SK-N-SH (cell line): Measurements from ENCODE around the gene TCF12. TPM values are rescaled to one million over a fixed set of nuclear protein-coding genes. Genes with fewer than 3 reads are reported as not detected.

Experiments used
- CTCF ChIA-PET: fragments of 300-600, 350-600 bp; formaldehyde crosslinking; extraction: SDS; loops from one replicate; lab custom pipeline; 2021; lab: Yijun Ruan, JAX
- POLR2A ChIA-PET: fragments of 350-600 bp; sonication (Branson Sonifier 250); formaldehyde crosslinking; extraction: SDS; loops from one replicate; lab custom pipeline; 2020; ENCODE audit warnings: antibody characterized with exemption, inconsistent platforms; lab: Yijun Ruan, JAX
- DNase-seq: peaks from one replicate; pipeline ENCODE4 v3.0.0; 2012
- H2AFZ ChIP-seq: fragments of 200-600 bp; sonication (generic); 2 replicates; pipeline ENCODE4 v1.8.1; 2016; ENCODE audit warnings: antibody characterized with exemption, mild to moderate bottlenecking, low read depth
- H3F3A ChIP-seq: fragments of 200-600 bp; sonication (generic); replicated peaks from 2 replicates; pipeline ENCODE3; 2016; ENCODE audit warnings: antibody characterized with exemption, mild to moderate bottlenecking; ENCODE audit not compliant: insufficient read depth
- H3K27ac ChIP-seq, 2 experiments: fragments of 200-500 bp in 1 of 2; fragments of 200-600 bp in 1 of 2; sonication (Bioruptor generic) in 1 of 2; sonication (generic), shearing (Covaris generic) in 1 of 2; 2 replicates each; pipeline versions ENCODE4 v1.5.1 to v1.6.1; 2014 to 2016; ENCODE audit warnings: low read depth in 2 of 2, inconsistent platforms in 1 of 2, low read length in 1 of 2, mild to moderate bottlenecking in 1 of 2, mixed read lengths in 1 of 2
- H3K27me3 ChIP-seq: fragments of 200-600 bp; sonication (generic), shearing (Covaris generic); 2 replicates; pipeline ENCODE4 v1.6.1; 2016; ENCODE audit warnings: mixed run types; ENCODE audit not compliant: insufficient read depth
- H3K36me3 ChIP-seq, 2 experiments: fragments of 200-500 bp in 1 of 2; fragments of 200-600 bp in 1 of 2; sonication (Bioruptor generic) in 1 of 2; sonication (generic) in 1 of 2; replicated peaks in 1 of 2; 2 replicates each; pipeline versions ENCODE3 to v1.5.1; 2014 to 2016; ENCODE audit warnings: low read length in 1 of 2, mild to moderate bottlenecking in 1 of 2; ENCODE audit not compliant: insufficient read depth in 2 of 2, control insufficient read depth in 1 of 2
- H3K4me1 ChIP-seq, 2 experiments: fragments of 200-500 bp in 1 of 2; fragments of 200-600 bp in 1 of 2; sonication (Bioruptor generic) in 1 of 2; sonication (generic), shearing (Covaris generic) in 1 of 2; 2 replicates each; pipeline versions ENCODE4 v1.5.1 to v1.6.1; 2014 to 2016; ENCODE audit warnings: low read depth in 1 of 2, low read length in 1 of 2, mixed run types in 1 of 2; ENCODE audit not compliant: insufficient read depth in 2 of 2, control insufficient read depth in 1 of 2
- H3K4me2 ChIP-seq: fragments of 200-600 bp; sonication (generic), shearing (Covaris generic); 2 replicates; pipeline ENCODE4 v1.6.1; 2017; ENCODE audit warnings: mixed run types
- H3K4me3 ChIP-seq, 2 experiments: fragments of 200-500 bp in 1 of 2; fragments of 200-600 bp in 1 of 2; sonication (Bioruptor generic) in 1 of 2; sonication (generic), shearing (Covaris generic) in 1 of 2; 2 replicates each; pipeline versions ENCODE4 v1.5.1 to v1.8.1; 2014 to 2016; ENCODE audit warnings: low read depth in 2 of 2, inconsistent platforms in 1 of 2, low read length in 1 of 2, mild to moderate bottlenecking in 1 of 2, mixed read lengths in 1 of 2, moderate library complexity in 1 of 2
- H3K79me2 ChIP-seq: fragments of 200-600 bp; sonication (generic); 2 replicates; pipeline ENCODE4 v1.8.1; 2017; ENCODE audit warnings: mild to moderate bottlenecking; ENCODE audit not compliant: insufficient read depth
- H3K9ac ChIP-seq: fragments of 200-600 bp; sonication (generic); 2 replicates; pipeline ENCODE4 v1.6.1; 2017; ENCODE audit warnings: mixed run types
- H3K9me2 ChIP-seq: fragments of 200-600 bp; sonication (generic); 2 replicates; pipeline ENCODE4 v1.6.1; 2017; ENCODE audit warnings: mixed run types
- H3K9me3 ChIP-seq: fragments of 200-600 bp; sonication (generic); 2 replicates; pipeline ENCODE4 v1.6.1; 2017; ENCODE audit warnings: mixed run types, mild to moderate bottlenecking, moderate library complexity
- H4K20me1 ChIP-seq: fragments of 200-600 bp; sonication (generic); 2 replicates; pipeline ENCODE4 v1.6.1; 2017; ENCODE audit warnings: mild to moderate bottlenecking, mixed run types; ENCODE audit not compliant: insufficient read depth
- CHD2 ChIP-seq: fragments of 150-350 bp; IDR thresholded peaks from 2 replicates; pipeline ENCODE4 v1.6.1; 2018; ENCODE audit warnings: low read length; ENCODE audit not compliant: partially characterized antibody
- ELF1 ChIP-seq: IDR thresholded peaks from 2 replicates; pipeline ENCODE4 v1.4.0; 2012
- FOXJ3 ChIP-seq: sonication (generic); formaldehyde crosslinking; IDR thresholded peaks from 2 replicates; pipeline ENCODE4 v1.5.1; 2020; ENCODE audit warnings: mild to moderate bottlenecking, missing genetic modification reagents
- MEF2A ChIP-seq: IDR thresholded peaks from 2 replicates; pipeline ENCODE4 v1.4.0; 2012; ENCODE audit warnings: low read depth, borderline replicate concordance
- MXI1 ChIP-seq: IDR thresholded peaks from 2 replicates; pipeline ENCODE4 v1.6.1; 2012; ENCODE audit warnings: mild to moderate bottlenecking, low read depth, low read length, improper control_type of control experiment
- NFIC ChIP-seq: IDR thresholded peaks from 2 replicates; pipeline ENCODE4 v1.4.0; 2012; ENCODE audit warnings: borderline replicate concordance
- RAD21 ChIP-seq: IDR thresholded peaks from 2 replicates; pipeline ENCODE4 v1.6.1; 2012; ENCODE audit warnings: mild to moderate bottlenecking, low read length
- SIN3A ChIP-seq: IDR thresholded peaks from 2 replicates; pipeline ENCODE4 v1.6.1; 2012; ENCODE audit warnings: low read depth, mild to moderate bottlenecking, low read length, moderate library complexity, borderline replicate concordance
- TAF1 ChIP-seq: IDR thresholded peaks from 2 replicates; pipeline ENCODE4 v1.6.1; 2012; ENCODE audit warnings: low read depth, mild to moderate bottlenecking, low read length, moderate library complexity, borderline replicate concordance
- YY1 ChIP-seq: IDR thresholded peaks from 2 replicates; pipeline ENCODE4 v1.4.0; 2012; ENCODE audit warnings: low read depth, mild to moderate bottlenecking
- WGBS: methylation state at CpG from one replicate; pipeline ENCODE4 v1.1.6; 2017; ENCODE audit warnings: low lambda C conversion rate; 5-methylcytosine and 5-hydroxymethylcytosine counted together
- polyA plus RNA-seq, 3 experiments: library from polyadenylated mRNA; depleted of rRNA; stranded (reverse); fragments of >200 nt; gene quantifications; 2 replicates each; pipeline ENCODE4 v1.2.3, GENCODE V29; 2012
- TF ChIP-seq, protein P1 (sequence below): fragments of 150-350 bp; IDR thresholded peaks from 2 replicates; pipeline ENCODE4 v1.6.1; 2016; ENCODE audit warnings: mild to moderate bottlenecking, low read depth, low read length
- TF ChIP-seq, protein P2 (sequence below): fragments of 200-600 bp; sonication (generic); IDR thresholded peaks from 2 replicates; pipeline ENCODE4 v1.6.1; 2017; ENCODE audit warnings: antibody characterized with exemption, mild to moderate bottlenecking, moderate library complexity
- TF ChIP-seq, protein P3 (sequence below): IDR thresholded peaks from 2 replicates; pipeline ENCODE4 v1.4.0; 2012; ENCODE audit warnings: low read depth, borderline replicate concordance
- TF ChIP-seq, protein P4 (sequence below): IDR thresholded peaks from 2 replicates; pipeline ENCODE4 v1.6.1; 2012; ENCODE audit warnings: mild to moderate bottlenecking, low read depth, low read length, moderate library complexity
- TF ChIP-seq, protein P5 (sequence below): fragments of 150-350 bp; IDR thresholded peaks from 2 replicates; pipeline ENCODE4 v1.6.1; 2017; ENCODE audit warnings: antibody characterized with exemption, low read length, low read depth, borderline replicate concordance
- TF ChIP-seq, protein P6 (sequence below): IDR thresholded peaks from 2 replicates; pipeline ENCODE4 v1.4.0; 2012; ENCODE audit warnings: low read depth

Gene TCF12
- polyA plus RNA-seq, 1 of the 3 experiments (the other 2 are of a cell fraction), result 49.6 TPM

DNA sequence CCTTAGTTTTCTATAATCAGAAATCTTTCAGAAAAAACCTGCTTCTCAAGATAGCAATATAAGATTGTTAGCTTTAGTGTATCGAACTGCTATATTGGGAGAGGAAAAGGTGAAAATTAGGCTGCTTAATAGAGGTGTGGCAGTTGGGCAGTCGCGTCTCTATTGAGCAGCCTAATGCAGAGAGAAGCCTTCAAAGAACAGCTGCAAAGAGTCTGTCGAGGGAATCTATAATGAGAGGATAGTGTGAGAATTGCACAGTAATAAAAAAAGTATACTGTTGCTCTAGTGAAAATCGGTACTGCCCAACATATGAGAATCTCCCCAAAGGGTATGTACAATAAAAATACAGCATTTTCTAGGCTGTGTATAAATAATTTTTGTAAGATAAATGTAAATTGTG is 184.4 kb downstream of the TCF12 start:
- no peak overlapping the region for H3K9ac ChIP-seq
- no peaks in the 10 kb centered on the region for H3K9me2 ChIP-seq
- peaks cover 60% of the 10 kb centered on the region for H3K79me2 ChIP-seq
- H3F3A ChIP-seq, result peaks cover 8% of the 10 kb centered on the region
- no peak for DNase-seq
- no peak overlapping the region for H3K4me2 ChIP-seq
- H3K9me3 ChIP-seq, result no peaks in the 10 kb centered on the region
- H3K27ac ChIP-seq, result no peak overlapping the region
- H3K4me1 ChIP-seq, result peaks cover 0 to 3% of the 10 kb centered on the region in 2 experiments; a peak in 1 of 4 replicates
- H3K36me3 ChIP-seq, result peaks cover 0 to 21% of the 10 kb centered on the region in 2 experiments
- 87% methylated on average over 5 of the region's 5 CpGs for WGBS
- no peak overlapping the region for H3K4me3 ChIP-seq
- H4K20me1 ChIP-seq, result no peaks in the 10 kb centered on the region
- no peak overlapping the region for H2AFZ ChIP-seq
- TF ChIP-seq, protein P1, sequence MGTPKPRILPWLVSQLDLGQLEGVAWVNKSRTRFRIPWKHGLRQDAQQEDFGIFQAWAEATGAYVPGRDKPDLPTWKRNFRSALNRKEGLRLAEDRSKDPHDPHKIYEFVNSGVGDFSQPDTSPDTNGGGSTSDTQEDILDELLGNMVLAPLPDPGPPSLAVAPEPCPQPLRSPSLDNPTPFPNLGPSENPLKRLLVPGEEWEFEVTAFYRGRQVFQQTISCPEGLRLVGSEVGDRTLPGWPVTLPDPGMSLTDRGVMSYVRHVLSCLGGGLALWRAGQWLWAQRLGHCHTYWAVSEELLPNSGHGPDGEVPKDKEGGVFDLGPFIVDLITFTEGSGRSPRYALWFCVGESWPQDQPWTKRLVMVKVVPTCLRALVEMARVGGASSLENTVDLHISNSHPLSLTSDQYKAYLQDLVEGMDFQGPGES, result no peak
- TF ChIP-seq NFIC (no peak), RAD21 (no peak), SIN3A (no peak), MXI1 (no peak), TAF1 (no peak), YY1 (no peak), MEF2A (no peak), ELF1 (no peak), CHD2 (no peak), FOXJ3 (CRISPR knock-in tag) (no peak)
- TF ChIP-seq, protein P2, sequence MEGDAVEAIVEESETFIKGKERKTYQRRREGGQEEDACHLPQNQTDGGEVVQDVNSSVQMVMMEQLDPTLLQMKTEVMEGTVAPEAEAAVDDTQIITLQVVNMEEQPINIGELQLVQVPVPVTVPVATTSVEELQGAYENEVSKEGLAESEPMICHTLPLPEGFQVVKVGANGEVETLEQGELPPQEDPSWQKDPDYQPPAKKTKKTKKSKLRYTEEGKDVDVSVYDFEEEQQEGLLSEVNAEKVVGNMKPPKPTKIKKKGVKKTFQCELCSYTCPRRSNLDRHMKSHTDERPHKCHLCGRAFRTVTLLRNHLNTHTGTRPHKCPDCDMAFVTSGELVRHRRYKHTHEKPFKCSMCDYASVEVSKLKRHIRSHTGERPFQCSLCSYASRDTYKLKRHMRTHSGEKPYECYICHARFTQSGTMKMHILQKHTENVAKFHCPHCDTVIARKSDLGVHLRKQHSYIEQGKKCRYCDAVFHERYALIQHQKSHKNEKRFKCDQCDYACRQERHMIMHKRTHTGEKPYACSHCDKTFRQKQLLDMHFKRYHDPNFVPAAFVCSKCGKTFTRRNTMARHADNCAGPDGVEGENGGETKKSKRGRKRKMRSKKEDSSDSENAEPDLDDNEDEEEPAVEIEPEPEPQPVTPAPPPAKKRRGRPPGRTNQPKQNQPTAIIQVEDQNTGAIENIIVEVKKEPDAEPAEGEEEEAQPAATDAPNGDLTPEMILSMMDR, result no peak
- TF ChIP-seq, protein P3, sequence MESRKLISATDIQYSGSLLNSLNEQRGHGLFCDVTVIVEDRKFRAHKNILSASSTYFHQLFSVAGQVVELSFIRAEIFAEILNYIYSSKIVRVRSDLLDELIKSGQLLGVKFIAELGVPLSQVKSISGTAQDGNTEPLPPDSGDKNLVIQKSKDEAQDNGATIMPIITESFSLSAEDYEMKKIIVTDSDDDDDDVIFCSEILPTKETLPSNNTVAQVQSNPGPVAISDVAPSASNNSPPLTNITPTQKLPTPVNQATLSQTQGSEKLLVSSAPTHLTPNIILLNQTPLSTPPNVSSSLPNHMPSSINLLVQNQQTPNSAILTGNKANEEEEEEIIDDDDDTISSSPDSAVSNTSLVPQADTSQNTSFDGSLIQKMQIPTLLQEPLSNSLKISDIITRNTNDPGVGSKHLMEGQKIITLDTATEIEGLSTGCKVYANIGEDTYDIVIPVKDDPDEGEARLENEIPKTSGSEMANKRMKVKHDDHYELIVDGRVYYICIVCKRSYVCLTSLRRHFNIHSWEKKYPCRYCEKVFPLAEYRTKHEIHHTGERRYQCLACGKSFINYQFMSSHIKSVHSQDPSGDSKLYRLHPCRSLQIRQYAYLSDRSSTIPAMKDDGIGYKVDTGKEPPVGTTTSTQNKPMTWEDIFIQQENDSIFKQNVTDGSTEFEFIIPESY, result no peak
- TF ChIP-seq, protein P4, sequence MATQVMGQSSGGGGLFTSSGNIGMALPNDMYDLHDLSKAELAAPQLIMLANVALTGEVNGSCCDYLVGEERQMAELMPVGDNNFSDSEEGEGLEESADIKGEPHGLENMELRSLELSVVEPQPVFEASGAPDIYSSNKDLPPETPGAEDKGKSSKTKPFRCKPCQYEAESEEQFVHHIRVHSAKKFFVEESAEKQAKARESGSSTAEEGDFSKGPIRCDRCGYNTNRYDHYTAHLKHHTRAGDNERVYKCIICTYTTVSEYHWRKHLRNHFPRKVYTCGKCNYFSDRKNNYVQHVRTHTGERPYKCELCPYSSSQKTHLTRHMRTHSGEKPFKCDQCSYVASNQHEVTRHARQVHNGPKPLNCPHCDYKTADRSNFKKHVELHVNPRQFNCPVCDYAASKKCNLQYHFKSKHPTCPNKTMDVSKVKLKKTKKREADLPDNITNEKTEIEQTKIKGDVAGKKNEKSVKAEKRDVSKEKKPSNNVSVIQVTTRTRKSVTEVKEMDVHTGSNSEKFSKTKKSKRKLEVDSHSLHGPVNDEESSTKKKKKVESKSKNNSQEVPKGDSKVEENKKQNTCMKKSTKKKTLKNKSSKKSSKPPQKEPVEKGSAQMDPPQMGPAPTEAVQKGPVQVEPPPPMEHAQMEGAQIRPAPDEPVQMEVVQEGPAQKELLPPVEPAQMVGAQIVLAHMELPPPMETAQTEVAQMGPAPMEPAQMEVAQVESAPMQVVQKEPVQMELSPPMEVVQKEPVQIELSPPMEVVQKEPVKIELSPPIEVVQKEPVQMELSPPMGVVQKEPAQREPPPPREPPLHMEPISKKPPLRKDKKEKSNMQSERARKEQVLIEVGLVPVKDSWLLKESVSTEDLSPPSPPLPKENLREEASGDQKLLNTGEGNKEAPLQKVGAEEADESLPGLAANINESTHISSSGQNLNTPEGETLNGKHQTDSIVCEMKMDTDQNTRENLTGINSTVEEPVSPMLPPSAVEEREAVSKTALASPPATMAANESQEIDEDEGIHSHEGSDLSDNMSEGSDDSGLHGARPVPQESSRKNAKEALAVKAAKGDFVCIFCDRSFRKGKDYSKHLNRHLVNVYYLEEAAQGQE, result no peak
- TF ChIP-seq, protein P5, sequence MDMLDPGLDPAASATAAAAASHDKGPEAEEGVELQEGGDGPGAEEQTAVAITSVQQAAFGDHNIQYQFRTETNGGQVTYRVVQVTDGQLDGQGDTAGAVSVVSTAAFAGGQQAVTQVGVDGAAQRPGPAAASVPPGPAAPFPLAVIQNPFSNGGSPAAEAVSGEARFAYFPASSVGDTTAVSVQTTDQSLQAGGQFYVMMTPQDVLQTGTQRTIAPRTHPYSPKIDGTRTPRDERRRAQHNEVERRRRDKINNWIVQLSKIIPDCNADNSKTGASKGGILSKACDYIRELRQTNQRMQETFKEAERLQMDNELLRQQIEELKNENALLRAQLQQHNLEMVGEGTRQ, result no peak
- TF ChIP-seq, protein P6, sequence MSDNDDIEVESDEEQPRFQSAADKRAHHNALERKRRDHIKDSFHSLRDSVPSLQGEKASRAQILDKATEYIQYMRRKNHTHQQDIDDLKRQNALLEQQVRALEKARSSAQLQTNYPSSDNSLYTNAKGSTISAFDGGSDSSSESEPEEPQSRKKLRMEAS, result no peak
- no peaks in the 10 kb centered on the region for H3K27me3 ChIP-seq
- POLR2A ChIA-PET, result no interaction called here
- CTCF ChIA-PET, result interaction anchor here (1.0 kb wide), 2 partner anchors 9 to 13 kb away, joined by 3 to 4 read pairs; no protein-coding TSS in a partner anchor
